ENCODE results near the gene SEC24B. TPM values are rescaled to one million over a fixed set of nuclear protein-coding genes. Genes with fewer than 3 reads are reported as not detected.
A peak's percentile ranks its signal among the peaks of the same experiment; 100 is the strongest.

The SEC24B gene
- 10 to 100 TPM; 24.1 to 34.8 TPM for total RNA-seq
- 10 to 100 TPM in 1 of 2 donors, 1 to 10 TPM in 1; 8.0 to 12.6 TPM for polyA plus RNA-seq
- long read RNA-seq, donor 1, full-length matches to known transcripts = 2 of 2 reads
- long read RNA-seq, donor 1, partial matches to known transcripts = 0 of 2 reads
- long read RNA-seq, donor 1, other reads (novel, unspliced or antisense) = 0 of 2 reads
- long read RNA-seq, donor 2, partial matches to known transcripts = 12 of 12 reads
- long read RNA-seq, donor 2, other reads (novel, unspliced or antisense) = 0 of 12 reads
- long read RNA-seq, donor 3 = 0 reads
- long read RNA-seq, donor 4, partial matches to known transcripts = 5 of 6 reads
- long read RNA-seq, donor 4, other reads (novel, unspliced or antisense) = 0 of 6 reads
- long read RNA-seq, donor 5, full-length matches to known transcripts = 1 of 12 reads
- long read RNA-seq, donor 5, partial matches to known transcripts = 11 of 12 reads
- long read RNA-seq, donor 5, other reads (novel, unspliced or antisense) = 0 of 12 reads

DNA sequence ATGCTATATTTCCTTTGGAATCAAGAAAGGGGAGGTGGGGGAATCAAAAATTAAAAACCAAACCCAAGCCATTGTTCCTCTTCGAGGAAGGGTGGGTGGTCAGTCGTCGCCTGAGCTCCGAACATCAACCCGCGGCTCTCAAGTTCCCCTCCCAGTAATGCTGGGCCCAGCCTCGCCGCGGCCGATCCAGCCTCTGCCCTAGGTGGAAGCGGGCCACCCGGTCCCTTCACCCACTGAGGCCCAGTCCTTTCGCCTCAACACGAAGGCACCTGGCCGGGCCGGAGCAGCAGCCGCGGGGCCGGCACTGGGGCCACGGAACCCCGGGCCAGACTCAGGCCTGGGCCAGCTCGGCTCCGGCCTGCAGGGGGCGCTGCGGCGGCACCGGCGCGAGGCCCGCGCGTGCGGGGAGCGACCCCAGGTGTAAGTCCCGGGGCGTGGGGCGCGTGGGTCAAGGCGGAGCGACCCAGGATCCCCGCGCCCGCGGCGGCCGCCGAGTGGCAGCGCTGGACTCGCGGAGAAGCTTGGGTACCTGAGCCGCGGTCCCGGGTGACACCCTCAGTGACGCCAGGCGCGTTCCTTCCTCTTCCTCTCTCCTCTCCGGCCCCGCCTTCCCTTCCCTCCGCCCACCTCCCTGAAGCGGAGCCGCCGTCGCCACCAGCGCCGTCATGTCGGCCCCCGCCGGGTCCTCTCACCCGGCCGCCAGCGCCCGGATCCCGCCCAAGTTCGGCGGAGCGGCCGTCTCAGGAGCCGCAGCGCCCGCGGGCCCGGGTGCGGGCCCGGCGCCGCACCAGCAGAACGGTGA lies at the start of gene SEC24B:
Gene SEC24B (plus strand): TSS at position 611 of the 802 bp plus-strand sequence. CDS start 55 bp downstream, at position 666.
- peak; percentile 86 to 89 (median 87) for DNase-seq
- TF ChIP-seq, protein P1, sequence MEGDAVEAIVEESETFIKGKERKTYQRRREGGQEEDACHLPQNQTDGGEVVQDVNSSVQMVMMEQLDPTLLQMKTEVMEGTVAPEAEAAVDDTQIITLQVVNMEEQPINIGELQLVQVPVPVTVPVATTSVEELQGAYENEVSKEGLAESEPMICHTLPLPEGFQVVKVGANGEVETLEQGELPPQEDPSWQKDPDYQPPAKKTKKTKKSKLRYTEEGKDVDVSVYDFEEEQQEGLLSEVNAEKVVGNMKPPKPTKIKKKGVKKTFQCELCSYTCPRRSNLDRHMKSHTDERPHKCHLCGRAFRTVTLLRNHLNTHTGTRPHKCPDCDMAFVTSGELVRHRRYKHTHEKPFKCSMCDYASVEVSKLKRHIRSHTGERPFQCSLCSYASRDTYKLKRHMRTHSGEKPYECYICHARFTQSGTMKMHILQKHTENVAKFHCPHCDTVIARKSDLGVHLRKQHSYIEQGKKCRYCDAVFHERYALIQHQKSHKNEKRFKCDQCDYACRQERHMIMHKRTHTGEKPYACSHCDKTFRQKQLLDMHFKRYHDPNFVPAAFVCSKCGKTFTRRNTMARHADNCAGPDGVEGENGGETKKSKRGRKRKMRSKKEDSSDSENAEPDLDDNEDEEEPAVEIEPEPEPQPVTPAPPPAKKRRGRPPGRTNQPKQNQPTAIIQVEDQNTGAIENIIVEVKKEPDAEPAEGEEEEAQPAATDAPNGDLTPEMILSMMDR (IDR thresholded peaks at IDR 0.05; ENCODE audit: control extremely low read depth, extremely low read depth) = peak; percentile 76
- H3K27ac ChIP-seq (ENCODE audit: low read depth in 1 of 2, low read length in 1 of 2) = peak within 1 kb of the TSS; percentile 98
- H3K4me1 ChIP-seq (ENCODE audit: control insufficient read depth in 5 of 5, insufficient read depth in 5 of 5, low read length in 5 of 5) = peaks cover 5 to 27% (median 6%) of the 10 kb centered on the region in 5 donors
- WGBS, 2 donors = 0% methylated on average over 63 to 87 of the region's 87 CpGs
- peak within 1 kb of the TSS; percentile 87 for H3K4me3 ChIP-seq
- peak; percentile 92 for ATAC-seq (ENCODE audit: insufficient read depth, low FRiP score)
- H3K9ac ChIP-seq (ENCODE audit: insufficient read depth in 1 of 2, low read length in 2 of 2) = peak within 1 kb of the TSS; percentile 54 to 73
- H3K9me3 ChIP-seq (ENCODE audit: control insufficient read depth in 4 of 4, insufficient read depth in 3 of 4, low read length in 3 of 4) = no peaks in the 10 kb centered on the region
- H3K36me3 ChIP-seq (ENCODE audit: control insufficient read depth in 4 of 4, insufficient read depth in 4 of 4, low read length in 4 of 4) = peaks cover 0 to 8% (median 0%) of the 10 kb centered on the region in 4 donors
- H3K27me3 ChIP-seq (ENCODE audit: control insufficient read depth in 3 of 3, insufficient read depth in 3 of 3, low read length in 2 of 3) = no peaks in the 10 kb centered on the region

DNA sequence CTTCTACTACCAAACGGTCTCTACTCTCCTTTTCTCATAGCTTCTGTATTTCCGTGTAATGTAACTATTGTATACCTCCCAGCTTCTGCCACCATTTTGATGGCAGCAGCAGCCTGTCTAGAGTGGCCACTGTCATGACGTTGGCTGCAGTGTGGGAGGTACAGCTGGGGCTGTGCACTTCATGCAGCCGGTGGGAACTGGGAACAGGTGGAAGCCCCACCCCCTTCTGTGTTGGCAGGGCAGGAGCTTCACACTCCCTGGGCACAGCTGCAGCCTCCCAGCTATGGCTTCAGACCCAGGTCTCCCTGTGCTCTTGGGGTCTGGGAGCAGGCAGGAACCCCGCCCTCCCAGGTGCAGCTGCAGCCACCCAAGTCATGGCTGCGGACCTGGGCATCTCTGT lies 49.8 kb upstream of the SEC24B start:
- Histone ChIP-seq H3K9ac (ENCODE audit: insufficient read depth in 1 of 2, low read length in 2 of 2) (no peak overlapping the region), H3K36me3 (ENCODE audit: control insufficient read depth in 4 of 4, insufficient read depth in 4 of 4, low read length in 4 of 4) (no peaks in the 10 kb centered on the region), H3K27me3 (ENCODE audit: control insufficient read depth in 3 of 3, insufficient read depth in 3 of 3, low read length in 2 of 3) (no peaks in the 10 kb centered on the region), H3K4me1 (ENCODE audit: control insufficient read depth in 5 of 5, insufficient read depth in 5 of 5, low read length in 5 of 5) (peaks cover 0 to 2% (median 0%) of the 10 kb centered on the region in 5 donors), H3K9me3 (ENCODE audit: control insufficient read depth in 4 of 4, insufficient read depth in 3 of 4, low read length in 3 of 4) (peaks cover 0 to 2% (median 0%) of the 10 kb centered on the region in 4 donors), H3K27ac (ENCODE audit: low read depth in 1 of 2, low read length in 1 of 2) (no peak overlapping the region), H3K4me3 (no peak overlapping the region)
- DNase-seq (no peak), ATAC-seq (ENCODE audit: insufficient read depth, low FRiP score) (no peak)
- TF ChIP-seq, protein P1 (IDR thresholded peaks at IDR 0.05; ENCODE audit: control extremely low read depth, extremely low read depth) = no peak
- 85 to 87% methylated on average over 6 of the region's 6 CpGs for WGBS, 2 donors

- Histone ChIP-seq H3K9me3 (ENCODE audit: control insufficient read depth in 4 of 4, insufficient read depth in 3 of 4, low read length in 3 of 4) (peaks cover 0 to 2% (median 0%) of the 10 kb centered on the region in 4 donors), H3K4me3 (no peak overlapping the region), H3K4me1 (ENCODE audit: control insufficient read depth in 5 of 5, insufficient read depth in 5 of 5, low read length in 5 of 5) (peaks cover 0 to 11% (median 0%) of the 10 kb centered on the region in 5 donors), H3K9ac (ENCODE audit: insufficient read depth in 1 of 2, low read length in 2 of 2) (no peak overlapping the region), H3K27ac (ENCODE audit: low read depth in 1 of 2, low read length in 1 of 2) (no peak overlapping the region), H3K27me3 (ENCODE audit: control insufficient read depth in 3 of 3, insufficient read depth in 3 of 3, low read length in 2 of 3) (no peaks in the 10 kb centered on the region), H3K36me3 (ENCODE audit: control insufficient read depth in 4 of 4, insufficient read depth in 4 of 4, low read length in 4 of 4) (no peaks in the 10 kb centered on the region)
- no peak for DNase-seq
- no peak for ATAC-seq (ENCODE audit: insufficient read depth, low FRiP score)
- TF ChIP-seq, protein P1 (IDR thresholded peaks at IDR 0.05; ENCODE audit: control extremely low read depth, extremely low read depth) = no peak
- 93 to 94% methylated on average over 5 of the region's 5 CpGs for WGBS, 2 donors
Observed at GRCh38 chr4:109385260-109385659, 48.4 kb upstream of the SEC24B start.
